H1 (cell line): ENCODE data around the gene RASL10A. TPM values are rescaled to one million over a fixed set of nuclear protein-coding genes. Genes with fewer than 3 reads are reported as not detected.
A peak's percentile ranks its signal among the peaks of the same experiment; 100 is the strongest.

Experiments
- CTCF ChIA-PET: fragments of 300-600 bp; sonication (Branson Sonifier 250); formaldehyde crosslinking; loops from one replicate; lab custom pipeline; 2021; ENCODE audit not compliant: partially characterized antibody; lab: Charles Lee
- POLR2A ChIA-PET: fragments of 300-600 bp; sonication (Branson Sonifier 250); formaldehyde crosslinking; loops from one replicate; lab custom pipeline; 2021; ENCODE audit warnings: inconsistent platforms; ENCODE audit not compliant: partially characterized antibody; lab: Charles Lee
- DNase-seq, 2 experiments: peaks; one replicate each; pipeline versions ENCODE4 v3.0.0 to v3.0.0-alpha.2; 2010 to 2022; ENCODE audit warnings: low spot score in 2 of 2, low read depth in 1 of 2, mixed read lengths in 1 of 2
- FAIRE-seq: peaks from 2 replicates; lab custom pipeline; 2011; peaks lifted over from hg19 to GRCh38; lab: Jason Lieb, UNC
- H2AFZ ChIP-seq: 2 replicates; pipeline ENCODE4 v1.8.1; 2012; ENCODE audit warnings: low read length, inconsistent platforms
- H2AK5ac ChIP-seq: 2 replicates; pipeline ENCODE4 v1.6.1; 2013; ENCODE audit warnings: low read depth, low read length
- H2BK120ac ChIP-seq: replicated peaks from 2 replicates; pipeline ENCODE3; 2013; ENCODE audit warnings: low read depth, low read length, inconsistent platforms
- H2BK12ac ChIP-seq: 2 replicates; pipeline ENCODE4 v1.6.1; 2013; ENCODE audit warnings: low read depth, low read length
- H2BK15ac ChIP-seq: 2 replicates; pipeline ENCODE4 v1.6.1; 2013; ENCODE audit warnings: low read length
- H2BK20ac ChIP-seq: 2 replicates; pipeline ENCODE4 v1.6.1; 2013; ENCODE audit warnings: low read length
- H2BK5ac ChIP-seq: 2 replicates; pipeline ENCODE4 v1.6.1; 2013; ENCODE audit warnings: low read depth, low read length
- H3K14ac ChIP-seq: 2 replicates; pipeline ENCODE4 v1.6.1; 2013; ENCODE audit warnings: inconsistent platforms; ENCODE audit not compliant: insufficient read length
- H3K18ac ChIP-seq: 2 replicates; pipeline ENCODE4 v1.6.1; 2013; ENCODE audit warnings: low read length; ENCODE audit errors: extremely low read depth
- H3K23ac ChIP-seq: 2 replicates; pipeline ENCODE4 v1.6.1; 2013; ENCODE audit warnings: inconsistent platforms; ENCODE audit not compliant: insufficient read length
- H3K23me2 ChIP-seq: 2 replicates; pipeline ENCODE4 v1.6.1; 2013; ENCODE audit warnings: low read depth, low read length
- H3K27ac ChIP-seq: 2 replicates; pipeline ENCODE4 v1.6.1; 2011; ENCODE audit warnings: low read depth, low read length, inconsistent platforms
- H3K27me3 ChIP-seq, 4 experiments: replicated peaks in 1 of 4; 1 replicate in 1 of 4; 2 replicates in 3 of 4; pipeline versions ENCODE4 v1.6.1 to v1.8.1; 2011 to 2013; ENCODE audit warnings: low read length in 3 of 4, mild to moderate bottlenecking in 3 of 4, inconsistent platforms in 2 of 4, mixed read lengths in 2 of 4, moderate library complexity in 1 of 4; ENCODE audit not compliant: control insufficient read depth in 3 of 4, insufficient read depth in 3 of 4; ENCODE audit errors: extremely low read depth in 1 of 4
- H3K36me3 ChIP-seq, 4 experiments: 2 replicates each; pipeline versions ENCODE4 v1.6.1 to v1.8.1; 2011 to 2013; ENCODE audit warnings: mild to moderate bottlenecking in 4 of 4, low read length in 3 of 4, moderate library complexity in 2 of 4, control low read depth in 1 of 4, inconsistent platforms in 1 of 4; ENCODE audit not compliant: insufficient read depth in 4 of 4, control insufficient read depth in 2 of 4
- H3K4ac ChIP-seq: replicated peaks from 2 replicates; pipeline ENCODE3; 2013; ENCODE audit warnings: low read length, low read depth, mixed read lengths, inconsistent platforms; ENCODE audit not compliant: insufficient read length
- H3K4me1 ChIP-seq, 4 experiments: replicated peaks in 1 of 4; 1 replicate in 1 of 4; 2 replicates in 3 of 4; pipeline versions ENCODE4 v1.6.1 to v1.8.1; 2011 to 2013; ENCODE audit warnings: low read length in 3 of 4, inconsistent platforms in 2 of 4, mixed read lengths in 1 of 4; ENCODE audit not compliant: insufficient read depth in 4 of 4, control insufficient read depth in 3 of 4
- H3K4me2 ChIP-seq, 2 experiments: 2 replicates each; pipeline versions ENCODE4 v1.6.1 to v1.8.1; 2011 to 2013; ENCODE audit warnings: low read depth in 2 of 2, low read length in 2 of 2, control low read depth in 1 of 2, inconsistent platforms in 1 of 2, mild to moderate bottlenecking in 1 of 2; ENCODE audit not compliant: insufficient read depth in 1 of 2
- H3K4me3 ChIP-seq, 4 experiments: fragments of 200-600, 300-600 bp in 1 of 4; sonication (generic), shearing (Covaris generic), sonication (Bioruptor Twin) in 1 of 4; 2 replicates each; pipeline versions ENCODE4 v1.5.1 to v1.8.1; 2011 to 2016; ENCODE audit warnings: low read length in 4 of 4, low read depth in 3 of 4, control low read depth in 2 of 4, inconsistent platforms in 2 of 4, mild to moderate bottlenecking in 2 of 4, mixed read lengths in 1 of 4, moderate library complexity in 1 of 4; ENCODE audit not compliant: insufficient read depth in 2 of 4; ENCODE audit errors: extremely low read depth in 1 of 4
- H3K56ac ChIP-seq: replicated peaks from 2 replicates; pipeline ENCODE3; 2013; ENCODE audit warnings: low read depth, mild to moderate bottlenecking, mixed read lengths, low read length, inconsistent platforms; ENCODE audit not compliant: insufficient read length
- H3K79me1 ChIP-seq: 2 replicates; pipeline ENCODE4 v1.6.1; 2013; ENCODE audit warnings: low read depth, low read length, control low read depth
- H3K79me2 ChIP-seq, 2 experiments: 2 replicates each; pipeline versions ENCODE4 v1.6.1 to v1.8.1; 2012 to 2013; ENCODE audit warnings: low read length in 2 of 2, mild to moderate bottlenecking in 2 of 2, inconsistent platforms in 1 of 2; ENCODE audit not compliant: insufficient read depth in 2 of 2, control insufficient read depth in 1 of 2
- H3K9ac ChIP-seq, 4 experiments: replicated peaks in 1 of 4; 1 replicate in 1 of 4; 2 replicates in 3 of 4; pipeline versions ENCODE4 v1.6.1 to v1.8.1; 2011 to 2013; ENCODE audit warnings: low read depth in 3 of 4, low read length in 3 of 4, control low read depth in 2 of 4, mild to moderate bottlenecking in 2 of 4, moderate library complexity in 2 of 4, inconsistent platforms in 1 of 4; ENCODE audit errors: extremely low read depth in 1 of 4
- H3K9me3 ChIP-seq, 2 experiments: 2 replicates each; pipeline versions ENCODE4 v1.6.1 to v1.8.1; 2012 to 2013; ENCODE audit warnings: mild to moderate bottlenecking in 2 of 2, moderate library complexity in 2 of 2, control low read depth in 1 of 2, inconsistent platforms in 1 of 2, low read depth in 1 of 2, low read length in 1 of 2, mixed read lengths in 1 of 2; ENCODE audit not compliant: insufficient read depth in 2 of 2
- H4K20me1 ChIP-seq, 2 experiments: replicated peaks in 1 of 2; 2 replicates each; pipeline versions ENCODE3 to v1.8.1; 2011 to 2013; ENCODE audit warnings: inconsistent platforms in 2 of 2, low read length in 2 of 2, mild to moderate bottlenecking in 1 of 2; ENCODE audit not compliant: insufficient read depth in 2 of 2, control insufficient read depth in 1 of 2
- H4K5ac ChIP-seq: 2 replicates; pipeline ENCODE4 v1.6.1; 2013; ENCODE audit warnings: low read length, low read depth, mixed read lengths, inconsistent platforms; ENCODE audit not compliant: insufficient read length
- H4K8ac ChIP-seq: 2 replicates; pipeline ENCODE4 v1.8.0; 2013; ENCODE audit warnings: mild to moderate bottlenecking, moderate library complexity, low read length, inconsistent platforms; ENCODE audit not compliant: insufficient read depth; ENCODE audit errors: extremely low read depth
- H4K91ac ChIP-seq: replicated peaks from 2 replicates; pipeline ENCODE3; 2013; ENCODE audit warnings: low read length, mixed read lengths, inconsistent platforms; ENCODE audit not compliant: insufficient read length
- BCL11A ChIP-seq, 2 experiments: IDR thresholded peaks; one replicate each; pipeline ENCODE4 v1.6.1; 2011; ENCODE audit warnings: low read depth in 2 of 2, low read length in 2 of 2, mild to moderate bottlenecking in 2 of 2
- CHD1 ChIP-seq: IDR thresholded peaks from 2 replicates; pipeline ENCODE4 v1.6.1; 2012; ENCODE audit warnings: low read depth, low read length, improper control_type of control experiment
- EZH2 ChIP-seq: fragments of 200-600 bp; sonication (generic); IDR thresholded peaks from 2 replicates; pipeline ENCODE4 v1.7.1; 2012; ENCODE audit warnings: low read depth, mild to moderate bottlenecking, moderate library complexity, low read length, inconsistent platforms; ENCODE audit not compliant: severe bottlenecking
- JUND ChIP-seq: IDR thresholded peaks from 2 replicates; pipeline ENCODE4 v1.6.1; 2011; ENCODE audit warnings: mild to moderate bottlenecking, improper control_type of control experiment, low read length
- PHF8 ChIP-seq: fragments of 200-600 bp; sonication (generic); conservative IDR thresholded peaks from 2 replicates; pipeline ENCODE4 v1.7.1; 2012; ENCODE audit warnings: low read depth, mild to moderate bottlenecking, inconsistent platforms, low read length, moderate library complexity
- POLR2A ChIP-seq, 2 experiments: IDR thresholded peaks; 1 replicate in 1 of 2; 2 replicates in 1 of 2; pipeline ENCODE4 v1.6.1; 2011; ENCODE audit warnings: low read depth in 2 of 2, low read length in 2 of 2, mild to moderate bottlenecking in 2 of 2; ENCODE audit errors: control extremely low read depth in 1 of 2
- RAD21 ChIP-seq, 2 experiments: IDR thresholded peaks in 1 of 2; conservative IDR thresholded peaks in 1 of 2; 2 replicates each; pipeline ENCODE4 v1.6.1; 2011; ENCODE audit warnings: low read depth in 2 of 2, low read length in 2 of 2, improper control_type of control experiment in 1 of 2, inconsistent platforms in 1 of 2, mild to moderate bottlenecking in 1 of 2, moderate library complexity in 1 of 2
- RFX5 ChIP-seq: IDR thresholded peaks from 2 replicates; pipeline ENCODE4 v1.6.1; 2011; ENCODE audit warnings: low read depth, low read length, improper control_type of control experiment, borderline replicate concordance
- SAP30 ChIP-seq: fragments of 300-600 bp; sonication (generic); IDR thresholded peaks from 2 replicates; pipeline ENCODE4 v1.7.1; 2012; ENCODE audit warnings: low read length, moderate library complexity, mild to moderate bottlenecking, inconsistent platforms; ENCODE audit not compliant: insufficient read depth, insufficient replicate concordance
- whole genome bisulfite sequencing, 2 experiments: shearing (Covaris generic) in 1 of 2; methylation state at CpG; one replicate each; pipeline versions ENCODE4 v1.1.6 to v1.1.7; 2013 to 2015; ENCODE audit warnings: low lambda C conversion rate in 2 of 2, mixed read lengths in 2 of 2, inconsistent platforms in 1 of 2, low coverage in 1 of 2, missing lambda C conversion rate in 1 of 2; ENCODE audit not compliant: insufficient replicate concordance in 2 of 2, insufficient coverage in 1 of 2, insufficient read length in 1 of 2; ENCODE audit errors: extremely low coverage in 1 of 2, missing lambda C conversion rate in 1 of 2; 5-methylcytosine and 5-hydroxymethylcytosine counted together
- polyA plus RNA-seq, 7 experiments: library from polyadenylated mRNA; depleted of rRNA in 3 of 7; stranded (reverse) in 5 of 7; unstranded in 2 of 7; fragments of >200 nt in 5 of 7; fragments of 200-250 nt in 2 of 7; gene quantifications; 1 replicate in 5 of 7; 2 replicates in 1 of 7; 4 replicates in 1 of 7; pipeline versions ENCODE4 v1.2.1 to v1.2.3, GENCODE V29; 2011 to 2013; ENCODE audit warnings: missing spikeins in 2 of 7, mixed read lengths in 2 of 7
- total RNA-seq: library from RNA; stranded (reverse); fragmentation: NEBNext Ultra II Directional; extraction: Animal tissue kit (Norgen Biotek cat#: 25700); gene quantifications from 2 replicates; pipeline ENCODE4 v1.2.1, GENCODE V29; 2021

RASL10A gene
- total and polyA plus RNA-seq, 2 of the 8 experiments (the other 6 are each of a cell fraction or from before 2014, with no cell fraction given) = 1.1 to 1.5 TPM

DNA sequence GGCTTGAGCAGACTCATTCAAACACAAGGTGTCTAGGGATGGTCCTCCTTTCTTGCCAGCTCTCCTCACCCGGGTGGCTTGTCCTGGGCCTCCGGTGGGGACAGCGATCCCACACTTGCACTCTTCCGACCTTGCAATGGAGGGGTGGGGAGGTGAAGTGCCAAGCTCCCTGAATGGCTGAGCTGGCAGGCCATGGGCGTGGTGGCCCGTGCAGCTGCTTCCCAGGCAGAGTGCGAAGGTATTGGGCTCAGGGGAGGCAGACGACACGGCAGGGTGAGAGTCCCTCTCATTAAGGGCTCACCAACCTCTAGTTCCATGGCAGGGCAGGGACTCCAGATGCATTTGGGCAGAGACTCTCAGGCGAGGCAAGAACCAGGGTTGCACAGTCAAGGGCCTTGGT, 11.0 kb upstream of the RASL10A start:
- Histone ChIP-seq H3K56ac (no peak overlapping the region), H3K18ac (no peak overlapping the region), H4K20me1 (peaks cover 3 to 5% of the 10 kb centered on the region in 2 experiments), H4K5ac (no peak overlapping the region), H3K36me3 (peaks cover 4 to 11% (median 9%) of the 10 kb centered on the region in 4 experiments; a peak in 6 of 8 replicates), H4K8ac (peak overlapping the region; percentile 68), H3K23ac (no peak overlapping the region), H3K4me1 (no peaks in the 10 kb centered on the region; a peak in 1 of 7 replicates), H4K91ac (no peak overlapping the region), H2BK15ac (no peak overlapping the region), H3K27ac (no peak overlapping the region), H3K14ac (no peak overlapping the region), H2AK5ac (no peak overlapping the region), H2BK20ac (no peak overlapping the region), H3K23me2 (no peaks in the 10 kb centered on the region), H3K4me3 (no peak overlapping the region), H3K27me3 (no peaks in the 10 kb centered on the region), H3K79me2 (no peaks in the 10 kb centered on the region), H2BK12ac (no peak overlapping the region), H3K79me1 (no peaks in the 10 kb centered on the region), H2BK5ac (no peak overlapping the region), H3K9me3 (no peaks in the 10 kb centered on the region), H3K9ac (no peak overlapping the region; a peak in 1 of 7 replicates), H2AFZ (no peak overlapping the region), H3K4me2 (no peak overlapping the region), H2BK120ac (no peak overlapping the region), H3K4ac (no peak overlapping the region)
- CTCF ChIA-PET = interaction anchor here (0.9 to 3.1 kb wide), 6 partner anchors 9 to 18 kb away, joined by 3 to 14 read pairs (median 4); no protein-coding TSS in a partner anchor
- DNase-seq (no peak), FAIRE-seq (no peak)
- WGBS, 2 experiments = 92% methylated on average over 9 of the region's 10 CpGs; no CpG with 5 or more reads in 1 of the 2 experiments
- POLR2A ChIA-PET = interaction anchor here (0.9 to 1.6 kb wide), 3 partner anchors 20 to 48 kb away, joined by 3 read pairs; partner anchors contain the start of gene GAS2L1
- TF ChIP-seq BCL11A (IDR thresholded peaks at IDR 0.05; ENCODE audit: low read depth in 2 of 2, low read length in 2 of 2) (no peak), PHF8 (no peak), POLR2A (IDR thresholded peaks at IDR 0.05; ENCODE audit: control extremely low read depth in 1 of 2, low read depth in 2 of 2, low read length in 2 of 2) (no peak), JUND (no peak), RAD21 (IDR thresholded peaks at IDR 0.05 in 1 of 2, conservative IDR thresholded peaks at IDR 0.05 in 1 of 2; ENCODE audit: low read depth in 2 of 2, low read length in 2 of 2) (no peak), CHD1 (no peak), RFX5 (no peak), SAP30 (no peak), EZH2 (no peak)
